ENCODE results near the gene PTPRQ.

The PTPRQ gene

GRCh38 chr12:80413462-80413861 is 30.6 kb upstream of the PTPRQ start:
- no peak for DNase-seq (ENCODE audit: extremely low read depth, low read depth)
- TF ChIP-seq CTCF (IDR thresholded peaks at IDR 0.05; ENCODE audit: low read depth, low read length), result no peak

GRCh38 chr12:80415466-80415865 is 28.6 kb upstream of the PTPRQ start:
- TF ChIP-seq CTCF (IDR thresholded peaks at IDR 0.05; ENCODE audit: low read depth, low read length), result no peak
- DNase-seq (ENCODE audit: extremely low read depth, low read depth), result no peak

- no peak for TF ChIP-seq CTCF (IDR thresholded peaks at IDR 0.05; ENCODE audit: low read depth, low read length)
- peak; percentile 10 for DNase-seq (ENCODE audit: extremely low read depth, low read depth)
These were observed 24.4 kb upstream of the PTPRQ start for GRCh38 chr12:80419644-80420043.

GRCh38 chr12:80420075-80420474 is 24.0 kb upstream of the PTPRQ start:
- TF ChIP-seq CTCF (IDR thresholded peaks at IDR 0.05; ENCODE audit: low read depth, low read length), result no peak
- DNase-seq (ENCODE audit: extremely low read depth, low read depth), result no peak

GRCh38 chr12:80422550-80422949 is 21.5 kb upstream of the PTPRQ start:
- DNase-seq (ENCODE audit: extremely low read depth, low read depth), result peak; percentile 3
- no peak for TF ChIP-seq CTCF (IDR thresholded peaks at IDR 0.05; ENCODE audit: low read depth, low read length)

GRCh38 chr12:80432061-80432460 is 12.0 kb upstream of the PTPRQ start:
- DNase-seq (ENCODE audit: extremely low read depth, low read depth), result no peak
- TF ChIP-seq CTCF (IDR thresholded peaks at IDR 0.05; ENCODE audit: low read depth, low read length), result no peak

GRCh38 chr12:80441921-80442320 is 2.1 kb upstream of the PTPRQ start:
- no peak for TF ChIP-seq CTCF (IDR thresholded peaks at IDR 0.05; ENCODE audit: low read depth, low read length)
- no peak for DNase-seq (ENCODE audit: extremely low read depth, low read depth)

All from AG09319 (cell line).